IPS-20b (cell line): ENCODE measurements around the gene UBR2.
"Not testable (repeated sequence)": the region's sequence is repeated elsewhere in the genome, so short reads cannot be mapped to it uniquely, and the experiment has no call there.

ENCODE experiments used
- H3K27ac ChIP-seq: one replicate; pipeline ENCODE4 v1.5.1; 2013; ENCODE audit warnings: low read length
- H3K27me3 ChIP-seq: 2 replicates; pipeline ENCODE4 v1.6.1; 2013; ENCODE audit warnings: mild to moderate bottlenecking, low read length, inconsistent platforms; ENCODE audit not compliant: insufficient read depth
- H3K36me3 ChIP-seq: 2 replicates; pipeline ENCODE4 v1.6.1; 2013; ENCODE audit warnings: low read depth, mild to moderate bottlenecking, inconsistent platforms, low read length, moderate library complexity; ENCODE audit not compliant: insufficient read depth
- H3K4me1 ChIP-seq: 2 replicates; pipeline ENCODE4 v1.6.1; 2013; ENCODE audit warnings: mild to moderate bottlenecking, control low read depth, inconsistent platforms, low read length, moderate library complexity; ENCODE audit not compliant: insufficient read depth
- H3K4me3 ChIP-seq: 2 replicates; pipeline ENCODE4 v1.5.1; 2013; ENCODE audit warnings: mild to moderate bottlenecking, low read length, inconsistent platforms
- H3K9ac ChIP-seq: 2 replicates; pipeline ENCODE4 v1.6.1; 2013; ENCODE audit warnings: low read depth, mild to moderate bottlenecking, inconsistent platforms, low read length, moderate library complexity
- H3K9me3 ChIP-seq: 2 replicates; pipeline ENCODE4 v1.6.1; 2013; ENCODE audit warnings: mild to moderate bottlenecking, low read depth, low read length, inconsistent platforms; ENCODE audit not compliant: insufficient read depth

The UBR2 gene

GRCh38 chr6:42559276-42559675 is 4.6 kb upstream of the UBR2 start:
- not testable (repeated sequence) for H3K36me3 ChIP-seq, H3K27me3 ChIP-seq, H3K4me3 ChIP-seq, H3K9me3 ChIP-seq, H3K4me1 ChIP-seq, H3K9ac ChIP-seq, H3K27ac ChIP-seq

DNA sequence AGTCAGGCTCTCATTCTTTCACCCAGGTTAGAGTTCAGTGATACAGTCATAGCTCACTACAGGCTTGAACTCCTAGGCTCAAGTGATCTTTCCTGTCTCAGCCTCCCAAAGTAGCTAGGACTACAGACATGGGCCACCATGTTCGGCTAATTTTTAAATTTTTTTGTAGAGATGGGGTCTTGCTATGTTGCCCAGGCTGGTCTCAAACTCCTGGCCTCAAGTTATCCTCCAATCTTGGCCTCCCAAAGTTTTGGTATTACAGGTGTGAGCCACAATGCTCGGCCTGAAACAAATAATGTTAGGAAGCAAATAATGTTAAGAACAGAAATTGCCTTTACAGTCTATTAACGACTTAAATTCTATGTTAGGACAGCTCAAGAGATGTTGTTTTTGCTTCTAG is 1.8 kb upstream of the UBR2 start:
- no peak overlapping the region for H3K9ac ChIP-seq
- no peaks in the 10 kb centered on the region for H3K27me3 ChIP-seq
- no peaks in the 10 kb centered on the region for H3K36me3 ChIP-seq
- H3K4me3 ChIP-seq, result no peak overlapping the region
- no peaks in the 10 kb centered on the region for H3K4me1 ChIP-seq
- no peaks in the 10 kb centered on the region for H3K9me3 ChIP-seq
- H3K27ac ChIP-seq, result no peak overlapping the region

DNA sequence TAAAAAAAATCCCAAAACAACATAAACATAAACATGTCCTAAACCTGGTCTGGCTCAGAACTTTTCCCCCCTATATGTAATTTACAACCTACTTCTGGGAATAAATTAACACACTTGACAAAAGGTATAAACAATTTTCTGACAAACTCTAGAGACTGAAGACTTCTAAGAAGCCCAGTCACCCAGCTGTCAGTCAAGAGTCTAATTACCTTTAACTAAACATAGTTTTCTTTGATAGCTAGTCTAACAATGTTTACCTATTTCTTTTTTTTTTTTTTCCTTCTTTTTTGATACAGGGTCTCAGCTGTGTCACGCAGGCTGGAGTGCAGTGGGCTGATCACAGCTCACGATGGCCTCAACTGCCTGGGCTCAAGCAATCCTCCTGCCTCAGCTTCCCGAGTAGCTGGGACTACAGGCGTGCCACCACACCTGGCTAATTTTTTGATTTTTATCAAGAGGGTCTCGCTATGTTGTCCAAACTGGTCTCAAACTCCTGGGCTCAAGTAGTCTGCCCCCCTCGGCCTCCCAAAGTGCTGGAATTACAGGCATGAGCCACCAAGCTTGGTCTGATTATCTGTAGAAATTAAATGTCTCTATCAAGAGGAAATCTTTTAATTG is 932 bp upstream of the UBR2 start:
- H3K9ac ChIP-seq, result no peak overlapping the region
- no peaks in the 10 kb centered on the region for H3K27me3 ChIP-seq
- no peaks in the 10 kb centered on the region for H3K36me3 ChIP-seq
- no peaks in the 10 kb centered on the region for H3K9me3 ChIP-seq
- H3K4me1 ChIP-seq, result no peaks in the 10 kb centered on the region
- H3K4me3 ChIP-seq, result no peak overlapping the region
- no peak overlapping the region for H3K27ac ChIP-seq

- peak overlapping the region; percentile 82 for H3K27ac ChIP-seq
- H3K9me3 ChIP-seq, result no peaks in the 10 kb centered on the region
- peak overlapping the region; percentile 83 for H3K4me3 ChIP-seq
- peak overlapping the region; percentile 86 for H3K9ac ChIP-seq
- H3K4me1 ChIP-seq, result no peaks in the 10 kb centered on the region
- H3K27me3 ChIP-seq, result no peaks in the 10 kb centered on the region
- H3K36me3 ChIP-seq, result no peaks in the 10 kb centered on the region
Observed at GRCh38 chr6:42564506-42564825, 637 bp downstream of the UBR2 start.

DNA sequence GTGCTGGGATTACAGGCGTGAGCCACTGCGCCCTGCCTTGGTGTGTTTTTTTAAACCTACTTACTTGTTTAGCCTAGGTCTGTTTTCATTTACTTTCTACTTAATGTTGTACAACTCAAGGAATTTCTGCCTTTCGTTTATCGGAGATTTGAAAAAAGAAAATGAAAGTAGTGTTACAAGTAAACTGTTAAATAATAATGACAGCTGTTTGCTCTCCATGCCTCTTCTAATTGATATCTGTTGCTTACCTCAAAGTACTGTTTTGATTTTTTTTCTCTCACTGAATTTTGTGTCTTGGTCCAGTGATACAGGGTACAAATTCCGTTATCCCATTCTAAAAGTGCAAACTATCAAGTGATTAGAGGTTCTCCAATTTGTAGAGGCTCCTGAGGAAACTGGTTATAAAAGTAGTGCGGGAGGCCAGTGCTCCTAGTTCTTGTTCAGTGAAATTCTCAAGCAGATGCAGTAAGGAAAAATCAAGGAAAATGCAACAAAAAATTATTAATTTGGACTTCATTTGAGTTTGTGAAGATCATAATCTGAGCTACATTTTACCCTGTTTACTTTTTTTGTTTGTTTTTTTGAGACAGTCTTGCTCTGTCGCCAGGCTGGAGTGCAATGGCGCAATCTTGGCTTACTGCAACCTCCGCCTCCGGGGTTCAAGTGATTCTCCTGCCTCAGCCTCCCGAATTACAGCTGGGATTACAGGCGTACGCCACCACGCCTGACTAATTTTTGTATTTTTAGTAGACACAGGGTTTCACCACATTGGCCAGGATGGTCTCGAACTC is 2.2 kb downstream of the UBR2 start:
- H3K27me3 ChIP-seq, result no peaks in the 10 kb centered on the region
- H3K9me3 ChIP-seq, result no peaks in the 10 kb centered on the region
- no peak overlapping the region for H3K27ac ChIP-seq
- H3K36me3 ChIP-seq, result no peaks in the 10 kb centered on the region
- peak overlapping the region; percentile 83; the same call in 1 of the 2 replicates for H3K4me3 ChIP-seq
- H3K9ac ChIP-seq, result no peak overlapping the region
- H3K4me1 ChIP-seq, result no peaks in the 10 kb centered on the region

GRCh38 chr6:42566614-42567208 is 2.9 kb downstream of the UBR2 start:
- Histone ChIP-seq H3K27ac (no peak overlapping the region), H3K9me3 (no peaks in the 10 kb centered on the region), H3K27me3 (no peaks in the 10 kb centered on the region), H3K4me3 (no peak overlapping the region), H3K4me1 (no peaks in the 10 kb centered on the region; the same call in 1 of the 2 replicates), H3K36me3 (no peaks in the 10 kb centered on the region), H3K9ac (no peak overlapping the region)

DNA sequence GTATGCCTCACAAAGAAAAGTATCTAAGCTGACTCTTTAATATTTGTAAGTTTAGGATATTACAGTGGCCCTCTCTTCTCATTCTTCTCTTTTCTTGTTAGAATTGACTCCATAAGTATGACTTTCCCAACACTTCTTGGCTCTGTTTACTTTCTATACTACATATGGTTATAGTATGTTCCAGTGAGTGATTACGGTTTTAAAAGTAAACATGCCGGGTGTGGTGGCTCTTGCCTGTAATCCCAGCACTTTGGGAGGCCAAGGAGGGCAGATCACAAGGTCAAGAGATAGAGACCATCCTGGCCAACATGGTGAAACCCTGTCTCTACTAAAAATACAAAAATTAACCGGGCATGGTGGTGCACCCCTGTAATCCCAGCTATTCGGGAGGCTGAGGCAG is 3.4 kb downstream of the UBR2 start:
- not testable (repeated sequence) for H3K4me3 ChIP-seq, H3K4me1 ChIP-seq, H3K9ac ChIP-seq, H3K9me3 ChIP-seq, H3K36me3 ChIP-seq, H3K27ac ChIP-seq, H3K27me3 ChIP-seq

GRCh38 chr6:42569102-42570028 is 5.5 kb downstream of the UBR2 start:
- H3K9me3 ChIP-seq, result no peaks in the 10 kb centered on the region
- H3K4me1 ChIP-seq, result no peaks in the 10 kb centered on the region; the same call in 1 of the 2 replicates
- peaks cover 4% of the 10 kb centered on the region; the same call in 1 of the 2 replicates for H3K36me3 ChIP-seq
- no peak overlapping the region for H3K9ac ChIP-seq
- H3K4me3 ChIP-seq, result no peak overlapping the region
- H3K27ac ChIP-seq, result no peak overlapping the region
- no peaks in the 10 kb centered on the region for H3K27me3 ChIP-seq

- Histone ChIP-seq H3K27ac (no peak overlapping the region), H3K4me1 (no peaks in the 10 kb centered on the region; the same call in 1 of the 2 replicates), H3K27me3 (no peaks in the 10 kb centered on the region), H3K9ac (no peak overlapping the region), H3K4me3 (no peak overlapping the region), H3K36me3 (peaks cover 22% of the 10 kb centered on the region), H3K9me3 (no peaks in the 10 kb centered on the region)
Observed at GRCh38 chr6:42571611-42572342, 7.9 kb downstream of the UBR2 start.

DNA sequence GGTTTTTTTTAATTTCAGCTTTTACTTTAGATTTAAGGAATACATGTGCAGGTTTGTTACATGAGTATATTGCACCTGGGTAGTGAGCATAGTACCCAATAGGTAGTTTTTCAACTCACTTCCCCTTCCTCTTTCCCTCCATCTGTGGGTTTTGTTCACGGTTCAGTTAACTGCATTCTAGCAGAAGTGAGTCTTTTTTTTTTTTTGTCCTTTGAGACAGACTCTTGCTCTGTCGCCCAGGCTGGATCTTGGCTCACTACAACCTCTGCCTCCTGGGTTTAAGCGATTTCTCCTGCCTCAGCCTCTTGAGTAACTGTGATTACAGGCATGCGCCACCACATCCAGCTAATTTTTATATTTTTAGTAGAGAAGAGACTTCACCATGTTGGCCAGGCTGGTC is 8.7 kb downstream of the UBR2 start:
- H3K9ac ChIP-seq, result no peak overlapping the region
- H3K36me3 ChIP-seq, result peaks cover 25% of the 10 kb centered on the region
- H3K9me3 ChIP-seq, result no peaks in the 10 kb centered on the region
- no peak overlapping the region for H3K27ac ChIP-seq
- no peaks in the 10 kb centered on the region for H3K27me3 ChIP-seq
- no peak overlapping the region for H3K4me3 ChIP-seq
- H3K4me1 ChIP-seq, result no peaks in the 10 kb centered on the region; the same call in 1 of the 2 replicates

- H3K4me1 ChIP-seq, H3K9ac ChIP-seq, H3K27ac ChIP-seq, H3K27me3 ChIP-seq, H3K4me3 ChIP-seq, H3K9me3 ChIP-seq: not testable (repeated sequence)
- H3K36me3 ChIP-seq, result peaks cover 25% of the 10 kb centered on the region
Observed at GRCh38 chr6:42576538-42576937, 12.7 kb downstream of the UBR2 start.
